Mesothelial cell of epicardium (in vitro differentiated cells): ENCODE measurements around the gene PRKG1. TPM values are rescaled to one million over a fixed set of nuclear protein-coding genes. Genes with fewer than 3 reads are reported as not detected.

Source experiments
- DNase-seq, 2 experiments: peaks; one replicate each; pipeline ENCODE4 v3.0.0; 2021; ENCODE audit warnings: low spot score in 2 of 2; ENCODE audit not compliant: unreplicated experiment in 2 of 2
- H3K27ac Mint-ChIP-seq: 2 replicates; pipeline ENCODE4 v1.8.0; 2021; ENCODE audit warnings: mixed read lengths
- H3K27me3 Mint-ChIP-seq: 2 replicates; pipeline ENCODE4 v1.8.0; 2021; ENCODE audit warnings: low read depth, mixed read lengths
- H3K36me3 Mint-ChIP-seq: 2 replicates; pipeline ENCODE4 v1.8.0; 2021; ENCODE audit warnings: mixed read lengths
- H3K4me1 Mint-ChIP-seq: 2 replicates; pipeline ENCODE4 v1.8.0; 2021; ENCODE audit warnings: mixed read lengths
- H3K4me3 Mint-ChIP-seq: 2 replicates; pipeline ENCODE4 v1.8.0; 2021; ENCODE audit warnings: mild to moderate bottlenecking, moderate library complexity, mixed read lengths
- H3K9me3 Mint-ChIP-seq: 2 replicates; pipeline ENCODE4 v1.8.0; 2021; ENCODE audit warnings: mixed read lengths
- CTCF ChIP-seq: fragments of 200-600 bp; sonication (generic); IDR thresholded peaks from one replicate; pipeline ENCODE4 v1.5.0; 2021; ENCODE audit warnings: antibody characterized with exemption; ENCODE audit not compliant: unreplicated experiment
- total RNA-seq: library from RNA; stranded (reverse); gene quantifications from 3 replicates; pipeline ENCODE4 v1.2.1, GENCODE V29; 2021

PRKG1 gene
- total RNA-seq, 1 donor from 2014 or later, result 37.0 TPM

GRCh38 chr10:51606825-51607462 is 532.7 kb downstream of the PRKG1 start:
- Mint-ChIP-seq H3K4me1 (peaks cover 7% of the 10 kb centered on the region), H3K27ac (no peak overlapping the region)

DNA sequence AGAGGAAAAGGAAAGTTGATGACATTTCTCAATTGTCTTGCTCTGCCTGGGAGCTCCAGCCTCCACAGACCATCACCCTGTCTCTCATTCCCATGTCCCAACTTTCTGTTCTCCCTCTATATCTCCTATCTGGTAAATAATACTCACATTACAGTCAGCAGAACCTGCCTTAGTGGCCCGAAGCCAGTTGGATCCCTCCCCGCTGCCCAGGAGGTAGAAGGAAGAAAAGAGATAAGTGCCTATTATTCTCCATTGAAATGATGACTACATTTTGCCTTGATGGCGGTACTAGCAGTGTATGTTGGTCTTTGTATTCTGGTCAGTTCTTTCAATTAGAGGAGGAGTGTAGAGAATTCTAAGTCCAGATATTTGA is 533.2 kb downstream of the PRKG1 start:
- Mint-ChIP-seq H3K36me3 (peaks cover 11% of the 10 kb centered on the region), H3K27me3 (no peaks in the 10 kb centered on the region)

More at GRCh38 chr10:51606825-51607462, 532.7 kb downstream of the PRKG1 start:
- no peak for DNase-seq
- H3K4me3 Mint-ChIP-seq, result no peak overlapping the region
- no peaks in the 10 kb centered on the region for H3K27me3 Mint-ChIP-seq
- TF ChIP-seq CTCF, result no peak
- peaks cover 17% of the 10 kb centered on the region for H3K9me3 Mint-ChIP-seq
- H3K36me3 Mint-ChIP-seq, result peaks cover 6% of the 10 kb centered on the region

DNA sequence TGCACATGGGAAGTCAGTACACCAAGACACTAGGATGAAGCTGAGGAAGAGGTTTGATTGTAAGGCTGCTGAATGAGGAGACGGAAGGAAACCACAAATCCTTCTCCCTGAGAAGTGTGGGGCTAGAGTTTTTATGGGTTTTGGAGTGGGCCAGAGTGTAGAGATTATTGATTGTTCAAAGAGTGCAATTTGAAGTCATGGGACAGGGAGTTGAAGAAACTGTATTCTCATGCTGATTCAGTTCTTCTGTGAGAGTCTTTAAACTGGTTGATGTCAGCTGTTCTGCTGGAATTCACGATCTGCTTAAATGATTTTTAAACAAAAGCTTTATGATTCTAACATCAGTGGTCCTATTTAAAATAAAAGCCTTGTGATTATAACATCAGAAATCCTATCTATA is 533.9 kb downstream of the PRKG1 start:
- Mint-ChIP-seq H3K4me1 (peaks cover 4% of the 10 kb centered on the region), H3K27ac (no peak overlapping the region), H3K27me3 (no peaks in the 10 kb centered on the region), H3K4me3 (no peak overlapping the region), H3K9me3 (peaks cover 30% of the 10 kb centered on the region), H3K36me3 (peaks cover 18% of the 10 kb centered on the region)
- no peak for TF ChIP-seq CTCF
- no peak for DNase-seq

More for the DNA sequence above, 533.2 kb downstream of the PRKG1 start:
- no peak for TF ChIP-seq CTCF
- no peak for DNase-seq
- H3K4me1 Mint-ChIP-seq, result peaks cover 4% of the 10 kb centered on the region
- H3K4me3 Mint-ChIP-seq, result no peak overlapping the region
- H3K9me3 Mint-ChIP-seq, result peaks cover 22% of the 10 kb centered on the region
- no peak overlapping the region for H3K27ac Mint-ChIP-seq

GRCh38 chr10:51615764-51616298 is 541.5 kb downstream of the PRKG1 start:
- H3K4me3 Mint-ChIP-seq, result no peak overlapping the region
- H3K36me3 Mint-ChIP-seq, result peaks cover 40% of the 10 kb centered on the region
- H3K27me3 Mint-ChIP-seq, result no peaks in the 10 kb centered on the region
- no peak for TF ChIP-seq CTCF
- H3K4me1 Mint-ChIP-seq, result peaks cover 17% of the 10 kb centered on the region
- peaks cover 49% of the 10 kb centered on the region for H3K9me3 Mint-ChIP-seq
- DNase-seq, result no peak
- H3K27ac Mint-ChIP-seq, result no peak overlapping the region

GRCh38 chr10:51617576-51618235 is 543.4 kb downstream of the PRKG1 start:
- no peak overlapping the region for H3K27ac Mint-ChIP-seq
- DNase-seq, result no peak
- H3K4me1 Mint-ChIP-seq, result peaks cover 19% of the 10 kb centered on the region
- H3K4me3 Mint-ChIP-seq, result no peak overlapping the region
- peaks cover 26% of the 10 kb centered on the region for H3K36me3 Mint-ChIP-seq
- no peaks in the 10 kb centered on the region for H3K27me3 Mint-ChIP-seq
- TF ChIP-seq CTCF, result no peak
- peaks cover 32% of the 10 kb centered on the region for H3K9me3 Mint-ChIP-seq
